IPS-15b (cell line): ENCODE data around the gene CHAT.

Experiments used
- H3K27me3 ChIP-seq: one replicate; pipeline ENCODE4 v1.6.1; 2013; ENCODE audit warnings: low read length; ENCODE audit not compliant: control insufficient read depth, insufficient read depth
- H3K36me3 ChIP-seq: one replicate; pipeline ENCODE4 v1.6.1; 2013; ENCODE audit warnings: low read length; ENCODE audit not compliant: control insufficient read depth, insufficient read depth
- H3K4me1 ChIP-seq: one replicate; pipeline ENCODE4 v1.6.1; 2013; ENCODE audit warnings: mild to moderate bottlenecking, low read length; ENCODE audit not compliant: control insufficient read depth, insufficient read depth
- H3K4me3 ChIP-seq: one replicate; pipeline ENCODE4 v1.5.1; 2013; ENCODE audit warnings: low read depth, low read length
- H3K9ac ChIP-seq: one replicate; pipeline ENCODE4 v1.6.1; 2013; ENCODE audit warnings: low read depth, mild to moderate bottlenecking, low read length
- H3K9me3 ChIP-seq: one replicate; pipeline ENCODE4 v1.6.1; 2013; ENCODE audit warnings: mild to moderate bottlenecking, low read length; ENCODE audit not compliant: control insufficient read depth, insufficient read depth

CHAT gene

GRCh38 chr10:49634069-49634660 lies 20.3 kb downstream of the CHAT start:
- Histone ChIP-seq H3K4me1 (no peaks in the 10 kb centered on the region), H3K4me3 (no peak overlapping the region), H3K9ac (no peak overlapping the region), H3K9me3 (no peaks in the 10 kb centered on the region), H3K27me3 (peaks cover 6% of the 10 kb centered on the region), H3K36me3 (no peaks in the 10 kb centered on the region)

GRCh38 chr10:49642311-49642710 lies 28.5 kb downstream of the CHAT start:
- Histone ChIP-seq H3K36me3 (no peaks in the 10 kb centered on the region), H3K9me3 (no peaks in the 10 kb centered on the region), H3K4me3 (no peak overlapping the region), H3K4me1 (no peaks in the 10 kb centered on the region), H3K9ac (no peak overlapping the region), H3K27me3 (no peaks in the 10 kb centered on the region)

- Histone ChIP-seq H3K36me3 (no peaks in the 10 kb centered on the region), H3K27me3 (no peaks in the 10 kb centered on the region), H3K9me3 (no peaks in the 10 kb centered on the region), H3K4me1 (no peaks in the 10 kb centered on the region), H3K9ac (no peak overlapping the region), H3K4me3 (no peak overlapping the region)
Observed at GRCh38 chr10:49643241-49644034, 29.6 kb downstream of the CHAT start.

- H3K4me1 ChIP-seq, result peaks cover 2% of the 10 kb centered on the region
- H3K9ac ChIP-seq, result no peak overlapping the region
- H3K27me3 ChIP-seq, result no peaks in the 10 kb centered on the region
- no peaks in the 10 kb centered on the region for H3K36me3 ChIP-seq
- H3K4me3 ChIP-seq, result no peak overlapping the region
- H3K9me3 ChIP-seq, result no peaks in the 10 kb centered on the region
Observed at GRCh38 chr10:49644035-49644646, 30.3 kb downstream of the CHAT start.

GRCh38 chr10:49645417-49645816 lies 31.6 kb downstream of the CHAT start:
- H3K36me3 ChIP-seq, result no peaks in the 10 kb centered on the region
- H3K27me3 ChIP-seq, result peaks cover 1% of the 10 kb centered on the region
- H3K4me3 ChIP-seq, result no peak overlapping the region
- no peak overlapping the region for H3K9ac ChIP-seq
- no peaks in the 10 kb centered on the region for H3K9me3 ChIP-seq
- H3K4me1 ChIP-seq, result peaks cover 5% of the 10 kb centered on the region

- peaks cover 5% of the 10 kb centered on the region for H3K4me1 ChIP-seq
- no peaks in the 10 kb centered on the region for H3K9me3 ChIP-seq
- peaks cover 4% of the 10 kb centered on the region for H3K27me3 ChIP-seq
- H3K36me3 ChIP-seq, result no peaks in the 10 kb centered on the region
- no peak overlapping the region for H3K4me3 ChIP-seq
- H3K9ac ChIP-seq, result no peak overlapping the region
Observed at GRCh38 chr10:49645871-49646870, 32.3 kb downstream of the CHAT start.

GRCh38 chr10:49647554-49647953 lies 33.7 kb downstream of the CHAT start:
- Histone ChIP-seq H3K9ac (no peak overlapping the region), H3K4me1 (peaks cover 5% of the 10 kb centered on the region)

GRCh38 chr10:49647985-49648795 lies 34.4 kb downstream of the CHAT start:
- H3K4me3 ChIP-seq, result no peak overlapping the region
- H3K36me3 ChIP-seq, result no peaks in the 10 kb centered on the region
- H3K27me3 ChIP-seq, result peaks cover 7% of the 10 kb centered on the region
- H3K4me1 ChIP-seq, result peaks cover 5% of the 10 kb centered on the region
- H3K9ac ChIP-seq, result no peak overlapping the region
- no peaks in the 10 kb centered on the region for H3K9me3 ChIP-seq

More at GRCh38 chr10:49647554-49647953, 33.7 kb downstream of the CHAT start:
- H3K36me3 ChIP-seq, result no peaks in the 10 kb centered on the region
- no peaks in the 10 kb centered on the region for H3K9me3 ChIP-seq
- peaks cover 7% of the 10 kb centered on the region for H3K27me3 ChIP-seq
- H3K4me3 ChIP-seq, result no peak overlapping the region

- Histone ChIP-seq H3K4me1 (peaks cover 5% of the 10 kb centered on the region), H3K27me3 (peaks cover 7% of the 10 kb centered on the region), H3K4me3 (no peak overlapping the region), H3K9me3 (no peaks in the 10 kb centered on the region), H3K36me3 (no peaks in the 10 kb centered on the region), H3K9ac (no peak overlapping the region)
Observed at GRCh38 chr10:49649294-49649693, 35.5 kb downstream of the CHAT start.

GRCh38 chr10:49649936-49650723 lies 36.3 kb downstream of the CHAT start:
- peaks cover 5% of the 10 kb centered on the region for H3K4me1 ChIP-seq
- no peaks in the 10 kb centered on the region for H3K36me3 ChIP-seq
- H3K27me3 ChIP-seq, result peaks cover 7% of the 10 kb centered on the region
- H3K4me3 ChIP-seq, result no peak overlapping the region
- H3K9me3 ChIP-seq, result no peaks in the 10 kb centered on the region
- no peak overlapping the region for H3K9ac ChIP-seq
